ENCODE measurements around the gene PARP6.

The PARP6 gene

GRCh38 chr15:72285402-72285801, 13.0 kb upstream of the PARP6 start:
- Histone ChIP-seq H3K27ac (ENCODE audit: low read depth, low read length) (no peak overlapping the region), H3F3A (ENCODE audit: control insufficient read depth, insufficient read depth) (no peaks in the 10 kb centered on the region), H3K36me3 (ENCODE audit: control insufficient read depth, low read length) (no peaks in the 10 kb centered on the region), H3K79me2 (ENCODE audit: control insufficient read depth, low read length) (no peaks in the 10 kb centered on the region), H4K20me1 (ENCODE audit: control insufficient read depth, insufficient read depth, low read depth, low read length) (no peaks in the 10 kb centered on the region), H3K9me3 (ENCODE audit: control insufficient read depth, insufficient read depth, low read length) (no peaks in the 10 kb centered on the region), H3K4me3 (ENCODE audit: low read length) (no peak overlapping the region), H3K4me2 (ENCODE audit: low read length) (no peak overlapping the region), H3K9me2 (replicated peaks; ENCODE audit: control insufficient read depth, low read length) (no peaks in the 10 kb centered on the region), H3K27me3 (ENCODE audit: control insufficient read depth, low read length) (peaks cover 3% of the 10 kb centered on the region), H3K4me1 (ENCODE audit: control insufficient read depth, low read length) (no peaks in the 10 kb centered on the region)
- TF ChIP-seq EZH2phosphoT487 (IDR thresholded peaks at IDR 0.05; ENCODE audit: borderline replicate concordance, low read length), result no peak
- TF ChIP-seq CTCF (IDR thresholded peaks at IDR 0.05; ENCODE audit: low read depth, low read length, poor library complexity, severe bottlenecking), result no peak

GRCh38 chr15:72284781-72285180, 12.4 kb upstream of the PARP6 start:
- Histone ChIP-seq H4K20me1 (ENCODE audit: control insufficient read depth, insufficient read depth, low read depth, low read length) (no peaks in the 10 kb centered on the region), H3K36me3 (ENCODE audit: control insufficient read depth, low read length) (no peaks in the 10 kb centered on the region), H3K4me2 (ENCODE audit: low read length) (no peak overlapping the region)

GRCh38 chr15:72281713-72282112, 9.4 kb upstream of the PARP6 start:
- Histone ChIP-seq H3K27ac (ENCODE audit: low read depth, low read length) (no peak overlapping the region), H3K9me2 (replicated peaks; ENCODE audit: control insufficient read depth, low read length) (no peaks in the 10 kb centered on the region), H3K27me3 (ENCODE audit: control insufficient read depth, low read length) (peaks cover 3% of the 10 kb centered on the region), H4K20me1 (ENCODE audit: control insufficient read depth, insufficient read depth, low read depth, low read length) (no peaks in the 10 kb centered on the region), H3K4me3 (ENCODE audit: low read length) (no peak overlapping the region), H3K4me2 (ENCODE audit: low read length) (no peak overlapping the region), H3K4me1 (ENCODE audit: control insufficient read depth, low read length) (no peaks in the 10 kb centered on the region), H3K9me3 (ENCODE audit: control insufficient read depth, insufficient read depth, low read length) (no peaks in the 10 kb centered on the region), H3K79me2 (ENCODE audit: control insufficient read depth, low read length) (no peaks in the 10 kb centered on the region), H3F3A (ENCODE audit: control insufficient read depth, insufficient read depth) (no peaks in the 10 kb centered on the region), H3K36me3 (ENCODE audit: control insufficient read depth, low read length) (no peaks in the 10 kb centered on the region)
- no peak for TF ChIP-seq CTCF (IDR thresholded peaks at IDR 0.05; ENCODE audit: low read depth, low read length, poor library complexity, severe bottlenecking)
- no peak for TF ChIP-seq EZH2phosphoT487 (IDR thresholded peaks at IDR 0.05; ENCODE audit: borderline replicate concordance, low read length)

More at GRCh38 chr15:72284781-72285180, 12.4 kb upstream of the PARP6 start:
- peaks cover 3% of the 10 kb centered on the region for H3K27me3 ChIP-seq (ENCODE audit: control insufficient read depth, low read length)
- H3K4me3 ChIP-seq (ENCODE audit: low read length), result no peak overlapping the region
- no peaks in the 10 kb centered on the region for H3K9me2 ChIP-seq (replicated peaks; ENCODE audit: control insufficient read depth, low read length)
- no peaks in the 10 kb centered on the region for H3K9me3 ChIP-seq (ENCODE audit: control insufficient read depth, insufficient read depth, low read length)
- no peaks in the 10 kb centered on the region for H3K79me2 ChIP-seq (ENCODE audit: control insufficient read depth, low read length)
- H3F3A ChIP-seq (ENCODE audit: control insufficient read depth, insufficient read depth), result no peaks in the 10 kb centered on the region
- H3K4me1 ChIP-seq (ENCODE audit: control insufficient read depth, low read length), result no peaks in the 10 kb centered on the region
- TF ChIP-seq CTCF (IDR thresholded peaks at IDR 0.05; ENCODE audit: low read depth, low read length, poor library complexity, severe bottlenecking) (no peak), EZH2phosphoT487 (IDR thresholded peaks at IDR 0.05; ENCODE audit: borderline replicate concordance, low read length) (no peak)
- no peak overlapping the region for H3K27ac ChIP-seq (ENCODE audit: low read depth, low read length)

GRCh38 chr15:72280751-72281150, 8.4 kb upstream of the PARP6 start:
- Histone ChIP-seq H3K4me3 (ENCODE audit: low read length) (no peak overlapping the region), H3K4me2 (ENCODE audit: low read length) (no peak overlapping the region), H3F3A (ENCODE audit: control insufficient read depth, insufficient read depth) (no peaks in the 10 kb centered on the region), H4K20me1 (ENCODE audit: control insufficient read depth, insufficient read depth, low read depth, low read length) (no peaks in the 10 kb centered on the region), H3K4me1 (ENCODE audit: control insufficient read depth, low read length) (no peaks in the 10 kb centered on the region), H3K79me2 (ENCODE audit: control insufficient read depth, low read length) (no peaks in the 10 kb centered on the region), H3K36me3 (ENCODE audit: control insufficient read depth, low read length) (no peaks in the 10 kb centered on the region), H3K27me3 (ENCODE audit: control insufficient read depth, low read length) (peaks cover 3% of the 10 kb centered on the region), H3K9me3 (ENCODE audit: control insufficient read depth, insufficient read depth, low read length) (no peaks in the 10 kb centered on the region), H3K27ac (ENCODE audit: low read depth, low read length) (no peak overlapping the region), H3K9me2 (replicated peaks; ENCODE audit: control insufficient read depth, low read length) (no peaks in the 10 kb centered on the region)
- TF ChIP-seq EZH2phosphoT487 (IDR thresholded peaks at IDR 0.05; ENCODE audit: borderline replicate concordance, low read length), result no peak
- no peak for TF ChIP-seq CTCF (IDR thresholded peaks at IDR 0.05; ENCODE audit: low read depth, low read length, poor library complexity, severe bottlenecking)
